Measurements from ENCODE around the gene MOB1A.
A peak's percentile ranks its signal among the peaks of the same experiment; 100 is the strongest.
"Not testable (repeated sequence)": the region's sequence is repeated elsewhere in the genome, so short reads cannot be mapped to it uniquely, and the experiment has no call there.

MOB1A gene

DNA sequence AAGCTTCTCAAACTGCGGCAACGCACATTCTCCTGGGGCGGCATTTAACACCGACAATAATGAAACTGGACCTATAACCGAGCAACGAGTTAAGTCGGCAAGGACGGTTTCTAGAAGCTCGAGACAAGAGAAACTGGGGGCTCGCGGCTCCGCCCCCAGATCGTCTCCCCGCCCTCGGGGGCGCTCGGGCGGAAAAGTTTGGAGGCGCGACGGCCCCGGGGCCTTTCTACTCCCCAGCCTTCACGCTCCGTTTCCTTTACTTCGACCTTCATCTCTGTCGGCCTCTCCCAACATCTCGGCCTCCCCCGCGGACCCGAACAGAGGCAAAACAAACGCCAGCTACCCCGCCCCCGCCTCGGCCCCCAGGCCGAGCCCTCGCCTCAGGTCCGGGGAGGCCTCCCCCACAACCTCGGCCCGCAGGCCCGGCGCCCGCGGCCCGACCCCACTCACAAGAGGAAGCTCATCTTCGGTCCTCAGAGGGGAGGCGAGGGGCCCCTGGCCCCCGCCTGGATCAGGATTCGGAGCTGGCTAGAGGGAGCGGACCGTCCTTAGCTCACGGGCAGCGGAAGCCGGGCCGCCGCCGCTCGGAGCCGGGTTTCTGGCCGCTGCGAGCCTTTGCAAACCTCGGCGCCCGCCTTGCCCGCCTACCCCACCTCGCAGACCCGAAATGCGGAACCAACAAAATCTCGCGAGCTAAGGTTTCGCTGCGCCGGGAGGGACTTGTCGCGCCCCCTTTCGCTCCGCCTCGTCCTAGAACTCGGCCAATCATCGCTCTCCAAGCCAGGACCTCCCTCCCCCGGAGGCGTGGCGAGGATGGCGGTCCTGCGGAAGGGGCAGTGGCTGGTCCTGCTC, at the start of gene MOB1A:
Gene MOB1A (minus strand): TSS at position 669 of the 852 bp plus-strand sequence. CDS start 205 bp downstream, at position 464.
- peak; percentile 97 for DNase-seq

DNA sequence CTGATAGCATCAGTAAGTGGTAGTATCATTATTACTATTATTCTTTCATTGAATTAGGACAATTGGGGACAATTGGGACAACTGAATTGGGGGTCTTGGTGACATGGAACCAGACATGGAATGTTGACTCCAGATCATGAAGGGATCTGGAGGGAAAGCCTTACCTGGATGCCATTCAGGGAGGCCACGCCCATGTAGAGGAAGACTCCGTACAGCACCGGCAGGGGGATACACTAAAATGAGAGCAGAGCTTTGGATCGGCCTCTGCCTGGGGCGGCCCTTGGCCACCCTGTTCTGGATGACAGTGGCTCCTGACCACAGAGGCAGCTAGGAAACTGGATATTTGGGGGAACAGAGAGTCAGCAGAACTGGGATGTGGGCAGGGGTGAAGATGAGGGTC, 49.0 kb upstream of the MOB1A start:
- DNase-seq = no peak

DNA sequence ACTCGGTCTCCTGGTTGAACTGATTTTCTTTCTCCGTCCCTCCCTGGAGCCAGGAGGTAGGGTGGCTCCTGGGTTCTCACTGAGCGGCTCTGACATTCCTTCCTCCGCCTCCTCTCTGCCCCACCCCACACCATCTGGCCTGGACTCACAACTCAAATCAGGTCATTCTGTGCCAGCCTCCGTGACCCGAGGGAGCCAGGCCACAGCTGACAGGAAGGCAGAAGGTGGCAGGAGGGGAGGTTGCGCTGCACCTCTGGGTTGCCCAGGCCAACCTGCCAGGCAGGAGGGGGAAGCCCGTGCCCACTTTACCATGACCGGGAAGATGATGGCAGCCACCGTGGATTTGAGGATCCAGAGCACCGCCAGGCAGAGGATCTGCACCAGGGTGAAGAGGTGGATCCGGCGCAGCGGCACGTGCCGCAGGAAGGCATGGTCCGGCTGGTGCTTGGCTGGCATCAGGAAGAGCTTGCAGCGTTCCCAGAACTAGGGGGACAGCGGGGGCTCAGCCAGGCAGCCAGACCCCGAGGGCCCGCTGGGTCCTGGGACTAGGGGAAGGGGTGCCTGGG, 48.1 kb upstream of the MOB1A start:
- DNase-seq = no peak

DNA sequence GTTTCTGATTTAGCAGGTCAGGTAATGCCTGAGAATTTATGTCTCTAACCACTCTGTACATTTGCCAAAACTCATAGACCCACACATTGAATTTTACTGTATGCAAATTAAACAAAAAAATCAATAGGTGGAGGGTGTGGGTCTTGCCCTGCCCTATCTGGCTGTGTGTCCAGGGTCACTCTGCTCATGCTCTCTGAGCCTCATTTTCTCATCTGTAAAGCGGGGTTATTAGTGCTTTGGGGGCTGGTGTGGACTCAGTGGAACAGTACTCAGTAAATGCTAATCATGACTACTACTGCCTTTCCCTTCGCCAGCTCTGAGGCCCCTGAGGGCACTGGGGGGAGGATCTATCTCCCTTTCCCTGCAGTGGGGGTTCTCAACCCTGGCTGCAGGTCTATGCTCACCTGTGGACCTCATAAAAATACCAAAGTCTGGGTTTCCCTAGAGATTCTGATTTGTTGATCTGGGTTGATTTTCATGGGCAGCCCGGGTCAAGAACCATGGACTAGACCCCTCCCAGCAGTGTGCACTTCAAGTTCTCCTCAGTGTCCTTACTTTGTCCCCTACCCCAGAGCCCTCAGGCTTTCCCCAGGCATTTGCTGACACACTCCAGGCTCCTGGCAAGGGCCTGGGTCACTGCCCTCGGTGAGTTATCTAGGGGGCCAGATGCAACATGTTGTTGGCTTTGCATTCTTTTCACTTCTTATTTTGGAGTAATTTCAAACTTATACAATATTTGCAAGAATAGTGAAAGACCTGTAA, 47.2 kb upstream of the MOB1A start:
- no peak for DNase-seq

DNA sequence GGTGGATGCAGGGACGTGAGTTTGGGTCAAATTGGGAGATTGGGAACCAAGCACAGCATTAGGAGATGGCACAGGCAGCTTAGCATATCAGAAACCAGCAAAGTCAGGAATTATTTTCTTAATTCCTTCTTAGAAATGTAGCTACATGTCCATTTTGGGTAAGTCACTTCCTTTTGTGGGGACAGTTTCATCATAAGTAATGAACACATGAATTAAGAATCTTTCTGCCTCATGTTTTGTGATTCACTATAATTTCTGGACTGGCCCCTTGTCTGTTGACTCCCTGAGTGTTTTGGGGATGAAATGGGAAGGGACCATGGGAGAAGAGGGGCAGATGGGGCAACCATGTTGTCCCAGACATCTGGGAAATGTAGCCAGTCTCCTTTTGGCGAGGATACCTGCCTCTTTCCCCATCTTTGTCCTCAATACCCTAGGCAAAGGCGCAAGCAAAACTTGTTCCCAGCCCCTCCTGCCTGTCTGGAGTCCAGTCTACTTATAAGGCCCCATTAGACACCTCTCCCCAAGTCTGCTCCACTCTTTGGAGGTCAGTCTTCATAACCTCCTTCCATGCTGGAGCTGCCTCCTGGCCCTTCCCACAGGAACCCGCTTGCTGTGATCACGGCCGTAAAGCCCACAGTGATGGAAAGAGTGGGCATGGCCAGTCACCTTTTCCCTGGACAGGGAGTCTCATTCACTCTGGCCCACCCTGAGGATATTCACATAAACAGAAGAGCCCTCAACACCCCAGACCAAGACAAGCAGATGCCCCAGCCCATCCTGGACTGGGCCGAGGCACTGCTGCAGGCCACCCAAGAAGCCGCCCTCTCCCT, 45.5 kb upstream of the MOB1A start:
- no peak for DNase-seq

DNA sequence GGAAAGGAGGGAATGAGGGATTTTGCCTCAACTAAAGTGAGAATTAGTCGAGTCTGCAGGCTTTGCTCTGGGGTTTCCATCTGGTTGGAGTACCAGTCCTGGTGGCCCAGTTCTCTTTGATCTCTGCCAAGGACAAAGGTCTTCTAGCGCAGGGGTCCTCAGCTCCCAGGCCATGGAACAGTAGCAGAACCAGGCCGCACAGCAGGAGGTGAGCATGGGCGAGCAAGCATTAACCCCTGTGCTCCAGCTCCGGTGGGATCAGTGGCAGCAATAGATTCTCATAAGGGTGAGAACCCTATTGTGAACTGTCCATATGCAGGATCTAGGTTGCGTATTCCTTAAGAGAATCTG, 43.6 kb upstream of the MOB1A start:
- DNase-seq = no peak

DNA sequence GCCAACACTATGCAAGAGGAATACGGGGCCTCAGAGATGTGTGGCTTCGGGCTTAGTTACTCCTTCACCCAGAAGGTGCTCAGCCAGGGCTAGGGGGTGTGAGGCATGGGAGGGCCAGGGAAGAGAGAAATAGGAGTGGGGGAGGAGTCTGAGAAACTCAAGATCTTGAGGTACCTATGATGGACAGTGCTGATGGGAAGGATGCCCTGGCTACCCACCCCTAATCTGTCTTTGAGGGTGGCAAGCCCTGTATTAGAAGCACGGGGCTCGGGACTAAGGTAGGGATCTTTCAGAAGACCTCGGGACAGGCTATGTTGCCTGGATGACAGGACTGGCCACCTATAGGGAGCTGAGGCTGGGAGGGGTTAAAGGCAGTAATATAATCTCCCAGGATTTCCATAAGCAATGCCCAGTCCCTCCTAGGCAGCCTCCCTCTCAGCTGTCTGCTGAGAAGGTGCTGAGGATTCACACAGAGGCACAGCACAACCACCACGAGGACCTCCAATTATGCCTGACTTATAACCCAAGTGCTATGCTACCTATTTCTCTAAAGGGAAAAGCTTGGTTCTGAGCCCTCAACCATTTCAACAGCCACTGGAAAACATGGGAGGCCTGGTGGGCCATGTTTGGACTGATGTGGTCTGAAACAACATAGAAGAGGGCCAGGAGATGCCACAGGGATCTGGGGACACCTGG, 43.1 kb upstream of the MOB1A start:
- no peak for DNase-seq

DNA sequence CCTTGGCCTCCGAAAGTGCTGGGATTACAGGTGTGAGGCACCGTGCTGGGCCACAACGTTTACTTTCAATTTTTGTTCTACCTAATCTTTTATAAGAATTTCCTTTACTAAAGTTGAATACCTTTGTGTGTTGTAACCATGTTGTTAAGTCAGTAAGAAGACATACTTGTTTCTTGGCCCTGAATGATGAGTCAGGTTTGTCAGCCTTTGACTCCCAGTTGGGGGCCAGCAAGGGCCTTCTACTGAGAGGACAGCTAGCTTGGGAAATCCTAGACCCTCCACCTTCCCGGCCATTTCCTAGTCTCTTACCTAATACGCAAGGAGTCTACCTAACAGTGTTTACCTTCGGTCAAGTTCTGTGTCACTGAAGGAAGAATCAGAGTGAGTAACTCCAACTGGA, 42.4 kb upstream of the MOB1A start:
- DNase-seq = no peak

DNA sequence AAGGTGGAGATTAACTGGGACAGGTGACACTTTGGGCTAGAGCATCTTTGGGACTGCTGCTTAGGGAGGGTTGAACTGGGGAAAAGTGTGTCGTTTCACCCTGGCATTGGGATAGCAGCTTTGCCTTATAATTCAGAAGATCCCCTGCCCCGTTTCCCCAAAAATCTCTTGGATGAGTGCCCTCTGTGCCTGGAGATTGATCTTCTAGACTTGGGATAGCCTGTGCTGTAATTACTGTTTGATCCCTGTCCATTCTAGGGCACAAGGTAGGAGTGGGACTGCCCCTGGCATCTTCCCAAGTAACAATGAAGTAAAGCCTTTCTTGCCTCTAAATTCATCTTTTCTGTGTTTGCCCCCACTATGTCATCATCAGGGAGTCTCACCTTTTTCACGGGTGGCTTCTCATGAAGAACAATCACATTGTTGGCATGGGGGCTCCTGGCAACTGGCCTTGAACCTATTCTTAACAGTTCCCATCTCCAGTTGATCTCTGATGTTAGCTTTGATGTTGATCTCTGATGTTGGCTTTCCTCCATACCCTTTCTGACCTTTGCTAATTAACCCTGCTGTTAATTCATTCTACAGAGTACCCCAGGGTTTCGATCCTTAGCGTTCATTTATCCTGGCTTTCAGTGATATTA, 41.3 kb upstream of the MOB1A start:
- no peak for DNase-seq

DNA sequence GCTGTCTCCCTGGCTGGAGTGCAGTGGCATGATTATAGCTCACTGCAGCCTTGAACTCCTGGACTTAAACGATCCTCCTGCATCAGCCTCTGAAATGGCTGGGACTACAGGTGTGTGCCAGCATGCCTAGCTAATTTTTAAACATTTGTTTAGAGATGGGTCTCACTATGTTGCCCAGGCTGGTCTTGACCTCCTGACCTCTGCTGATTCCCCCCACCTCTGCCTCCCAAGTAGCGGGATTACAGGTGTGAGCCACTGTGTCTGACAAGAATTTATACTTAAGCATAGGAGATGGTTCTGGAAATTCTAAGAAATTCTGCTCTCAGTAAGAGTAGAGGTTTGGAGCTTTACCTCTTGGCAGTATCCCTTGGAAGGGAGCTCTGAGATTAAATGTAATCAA, 38.0 kb upstream of the MOB1A start:
- no peak for DNase-seq

DNA sequence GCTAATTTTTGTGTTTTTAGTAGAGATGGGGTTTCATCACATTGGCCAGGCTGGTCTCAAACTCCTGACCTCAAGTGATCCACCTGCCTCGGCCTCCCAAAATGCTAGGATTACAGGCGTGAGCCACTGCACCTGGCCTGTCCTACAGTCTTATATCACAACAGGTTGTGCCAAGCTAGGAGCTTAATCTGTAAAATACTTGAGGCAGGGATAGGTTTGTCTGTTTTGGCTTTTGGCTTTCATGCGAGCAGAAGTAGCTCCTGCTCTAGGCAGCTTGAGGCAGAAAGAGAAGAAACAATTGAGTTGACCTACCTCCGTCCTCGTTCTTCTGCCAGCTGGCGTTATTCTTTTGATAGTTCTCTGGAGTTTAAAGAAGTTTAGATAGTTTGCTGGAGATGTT, 37.1 kb upstream of the MOB1A start:
- not testable (repeated sequence) for DNase-seq

DNA sequence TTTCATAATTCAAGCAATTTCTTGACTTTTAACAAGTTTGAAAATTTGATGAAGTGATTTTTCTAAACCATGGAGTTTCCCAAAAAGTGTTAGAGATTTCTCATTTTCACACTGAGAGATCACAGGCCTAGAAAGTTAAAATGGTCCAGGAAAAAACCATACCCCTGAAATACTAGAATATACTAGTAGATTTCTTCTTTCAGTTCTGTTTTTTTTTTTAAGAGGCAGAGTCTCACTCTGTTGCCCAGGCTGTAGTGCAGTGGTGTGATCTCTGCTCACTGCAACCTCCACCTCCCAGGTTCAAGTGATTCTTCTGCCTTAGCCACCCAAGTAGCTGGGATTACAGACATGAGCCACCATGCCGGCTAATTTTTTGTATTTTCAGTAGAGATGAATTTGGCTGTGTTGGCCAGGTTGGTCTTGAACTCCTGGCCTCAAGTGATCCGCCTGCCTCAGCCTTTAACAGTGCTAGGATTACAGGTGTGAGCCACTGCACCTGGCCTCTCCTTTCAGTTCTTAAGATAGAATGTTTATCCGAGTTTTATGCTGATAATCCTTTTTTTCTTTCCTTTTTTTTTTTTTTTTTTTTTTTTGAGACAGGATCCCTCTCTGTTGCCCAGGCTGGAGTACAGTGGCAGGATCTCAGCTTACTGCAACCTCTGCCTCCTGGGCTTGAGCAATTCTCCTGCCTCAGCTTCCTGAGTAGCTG, 34.2 kb upstream of the MOB1A start:
- no peak for DNase-seq

DNA sequence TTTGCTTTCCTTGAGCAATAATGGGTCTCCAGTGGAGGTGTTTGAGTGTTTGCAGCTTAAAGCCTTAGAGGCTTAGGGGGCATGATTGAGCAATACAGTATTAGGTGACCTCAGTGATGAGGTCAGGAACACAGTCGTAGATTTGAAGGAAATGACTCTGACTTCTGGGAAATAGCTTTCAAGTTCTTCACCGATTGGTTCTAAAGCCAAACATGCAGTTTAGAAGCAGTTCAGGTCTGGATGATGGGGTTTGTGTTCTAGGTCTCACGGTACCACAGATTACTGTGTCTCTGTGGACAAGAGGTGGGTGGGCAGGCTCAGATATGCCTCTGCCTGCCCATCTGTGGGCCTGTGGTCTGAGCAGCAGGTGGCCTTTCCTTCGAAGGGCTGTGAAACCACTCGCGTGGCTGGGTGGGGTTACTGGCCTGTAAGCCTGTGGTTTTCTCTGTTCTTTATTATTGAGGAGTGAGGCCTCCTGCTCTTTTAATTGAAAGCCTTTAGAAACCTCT, 27.6 kb upstream of the MOB1A start:
- no peak for DNase-seq

DNA sequence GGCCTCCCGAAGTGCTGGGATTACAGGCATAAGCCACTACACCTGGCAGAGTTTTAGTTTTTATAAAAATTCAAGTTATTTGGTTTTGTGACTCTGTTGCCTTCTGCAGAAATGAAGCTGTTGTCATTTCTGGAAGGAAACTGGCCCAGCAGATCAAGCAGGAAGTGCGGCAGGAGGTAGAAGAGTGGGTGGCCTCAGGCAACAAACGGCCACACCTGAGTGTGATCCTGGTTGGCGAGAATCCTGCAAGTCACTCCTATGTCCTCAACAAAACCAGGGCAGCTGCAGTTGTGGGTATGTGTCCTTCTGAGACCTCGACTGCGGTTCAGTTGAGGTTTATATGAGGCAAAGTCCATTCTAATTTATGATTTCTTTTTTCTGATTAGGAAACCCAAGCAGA, 26.9 kb upstream of the MOB1A start:
- DNase-seq = peak; percentile 2

DNA sequence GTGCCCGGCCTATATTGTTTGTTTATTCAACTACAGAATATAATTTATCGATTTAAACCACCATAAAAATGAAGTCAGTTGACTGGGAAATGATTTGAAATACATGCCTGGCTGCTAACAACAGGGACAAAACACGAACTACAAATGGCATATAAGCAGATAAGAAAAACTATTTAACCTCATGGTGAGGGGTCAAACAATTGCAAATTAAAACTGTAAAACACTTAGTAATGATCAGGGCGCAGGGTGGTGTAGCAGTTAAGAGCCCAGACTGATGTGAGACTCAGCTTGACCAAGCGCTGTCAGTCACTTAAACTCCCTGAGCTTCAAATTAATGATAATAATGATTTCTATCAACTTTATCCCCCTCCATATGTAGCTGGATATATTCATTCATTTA, 26.4 kb upstream of the MOB1A start:
- no peak for DNase-seq

DNA sequence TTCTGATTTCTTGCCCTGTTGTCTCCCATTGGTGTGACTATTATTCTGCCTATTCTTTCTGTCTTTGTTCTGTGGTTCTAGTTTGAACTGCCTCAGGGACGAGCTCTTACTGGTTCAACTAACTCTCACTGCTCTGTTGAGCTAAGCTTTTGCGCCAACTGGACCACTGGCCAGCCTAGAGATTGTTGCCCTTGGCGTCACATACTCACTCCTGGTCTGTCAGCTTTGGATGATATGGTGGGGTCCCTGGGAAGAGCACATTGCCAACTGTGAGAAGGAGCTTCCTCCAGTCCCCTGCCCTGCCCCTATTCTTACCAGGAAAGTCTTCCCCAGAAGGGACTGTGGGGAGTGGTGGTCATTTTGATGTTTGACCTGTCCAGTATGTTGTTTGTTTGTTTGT, 25.8 kb upstream of the MOB1A start:
- DNase-seq = no peak

DNA sequence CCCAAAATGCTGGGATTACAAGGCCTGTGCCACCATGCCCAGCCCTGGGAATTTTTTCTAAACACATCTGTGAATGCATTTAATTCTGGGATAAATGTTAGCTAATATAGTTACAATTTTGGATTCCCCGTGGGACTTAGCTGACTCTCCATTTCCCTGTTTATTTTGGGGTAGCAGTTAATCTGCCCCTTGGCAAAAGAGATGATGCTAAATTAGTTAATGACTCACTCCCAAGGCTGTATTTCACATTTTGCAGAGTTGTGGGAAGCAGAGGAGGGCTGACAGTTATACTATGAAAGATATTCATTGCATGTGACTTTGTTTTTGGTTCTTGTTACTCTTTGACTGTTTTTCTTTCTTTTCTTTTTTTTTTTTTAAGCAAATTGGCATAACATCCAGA, 22.9 kb upstream of the MOB1A start:
- DNase-seq = no peak

DNA sequence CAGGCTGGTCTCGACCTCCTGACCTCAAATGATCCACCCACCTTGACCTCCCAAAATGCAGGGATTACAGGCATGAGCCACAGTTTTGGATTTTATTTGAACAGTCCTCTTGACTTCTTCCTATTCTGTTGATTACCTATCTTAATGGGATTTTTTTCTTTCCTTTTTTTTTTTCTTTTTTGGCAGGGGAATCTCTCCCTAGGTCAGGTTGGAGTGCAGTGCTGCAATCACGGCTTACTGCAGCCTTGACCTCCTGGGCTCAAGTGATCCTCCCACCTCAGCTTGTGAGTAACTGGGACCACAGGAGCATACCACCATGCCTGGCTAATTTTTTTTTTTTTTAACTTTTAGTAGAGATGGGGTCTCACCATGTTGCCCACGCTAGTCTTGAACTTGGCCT, 22.5 kb upstream of the MOB1A start:
- no peak for DNase-seq

DNA sequence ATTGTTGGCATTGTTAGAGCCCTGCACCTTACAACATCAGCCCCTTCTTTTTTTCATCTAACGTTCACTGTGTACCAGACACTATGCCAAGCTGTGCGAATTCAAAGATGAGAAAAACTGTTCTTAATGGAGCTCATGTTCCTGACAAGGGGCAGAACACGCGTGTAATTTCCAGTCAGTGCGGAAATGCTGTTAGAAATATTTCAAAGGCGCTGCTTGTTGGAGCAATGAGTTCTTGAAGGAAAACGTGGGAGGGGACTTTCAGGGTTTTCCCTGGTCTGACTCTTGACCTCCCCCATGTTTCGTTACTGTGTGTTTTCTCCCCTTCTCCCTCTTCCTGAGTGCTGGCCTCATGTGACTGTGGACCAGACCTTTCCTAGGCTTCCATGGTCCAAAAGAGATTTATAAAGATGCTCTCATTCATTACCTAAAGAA, 21.2 kb upstream of the MOB1A start:
- no peak for DNase-seq

DNA sequence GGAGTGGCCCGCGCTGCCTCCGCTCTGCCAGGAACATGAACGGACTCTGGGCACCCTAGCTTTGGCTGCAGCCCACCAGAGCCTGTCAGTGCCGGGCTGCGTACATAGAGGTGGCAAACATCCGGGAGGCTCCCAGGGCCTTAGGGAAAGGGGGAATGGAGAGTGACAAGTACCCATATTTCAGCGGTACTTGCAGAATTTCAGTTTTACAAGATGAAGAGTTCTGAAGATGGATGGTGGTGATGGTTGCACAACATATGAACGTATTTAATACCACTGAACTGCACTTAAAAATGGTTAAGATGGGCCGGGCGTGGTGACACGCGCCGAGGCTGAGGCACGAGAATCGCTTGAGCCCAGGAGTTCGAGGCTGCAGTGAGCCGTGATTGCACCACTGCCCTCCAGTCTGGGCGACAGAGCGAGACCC, 20.6 kb upstream of the MOB1A start:
- DNase-seq = no peak
